ENCODE data around the gene SCRN1. TPM values are rescaled to one million over a fixed set of nuclear protein-coding genes. Genes with fewer than 3 reads are reported as not detected.
A peak's percentile ranks its signal among the peaks of the same experiment; 100 is the strongest.

The SCRN1 gene
- total RNA-seq, 5 donors from 2014 or later (not counting 1 experiment from before 2014, with no cell fraction given): 3.4 to 12.5 (median 5.7) TPM

GRCh38 chr7:29956487-29956836 lies 33.1 kb downstream of the SCRN1 start:
- Mint-ChIP-seq H3K9me3 (no peaks in the 10 kb centered on the region), H3K27me3 (peaks cover 3 to 7% of the 10 kb centered on the region in 2 donors), H3K4me3 (peak overlapping the region in 1 of 3 donors; percentile 41), H3K27ac (no peak overlapping the region), H3K36me3 (no peaks in the 10 kb centered on the region), H3K4me1 (peaks cover 12 to 15% (median 14%) of the 10 kb centered on the region in 3 donors)
- H3K36me3 ChIP-seq (ENCODE audit: control insufficient read depth in 2 of 2, extremely low read depth in 1 of 2, insufficient read depth in 1 of 2, low read length in 1 of 2): no peaks in the 10 kb centered on the region
- H3K27ac ChIP-seq (ENCODE audit: low read length): no peak overlapping the region
- peaks cover 8 to 12% of the 10 kb centered on the region in 2 experiments for H3K4me1 ChIP-seq (ENCODE audit: control insufficient read depth in 1 of 2, extremely low read depth in 1 of 2, insufficient read depth in 2 of 2, low read length in 2 of 2)
- CTCF ChIA-PET: interaction anchor here (0.6 to 0.9 kb wide), 2 partner anchors 105 to 791 kb away, joined by 4 to 5 read pairs; no protein-coding TSS in a partner anchor
- no peaks in the 10 kb centered on the region for H3K9me3 ChIP-seq
- H3K27me3 ChIP-seq (replicated peaks in 1 of 2; ENCODE audit: control insufficient read depth in 2 of 2, extremely low read depth in 1 of 2, insufficient read depth in 2 of 2, low read length in 1 of 2): no peaks in the 10 kb centered on the region
- ATAC-seq (replicated peaks in 1 of 4): no peak
- H3K4me3 ChIP-seq (ENCODE audit: control insufficient read depth in 1 of 2, extremely low read depth in 1 of 2, low read length in 1 of 2): no peak overlapping the region
- POLR2A ChIA-PET: no interaction called here
- DNase-seq: no peak
- 30% methylated on average over 3 of the region's 3 CpGs for WGBS (ENCODE audit: insufficient coverage)

GRCh38 chr7:29955799-29956486 lies 33.7 kb downstream of the SCRN1 start:
- Mint-ChIP-seq H3K9me3 (peaks cover 0 to 2% (median 0%) of the 10 kb centered on the region in 3 donors), H3K4me1 (peaks cover 12 to 15% (median 14%) of the 10 kb centered on the region in 3 donors), H3K36me3 (no peaks in the 10 kb centered on the region), H3K27me3 (peaks cover 3 to 9% of the 10 kb centered on the region in 2 donors), H3K4me3 (peak overlapping the region in 1 of 3 donors; percentile 41), H3K27ac (peak overlapping the region in 1 of 2 donors; percentile 55)
- Histone ChIP-seq H3K36me3 (ENCODE audit: control insufficient read depth in 2 of 2, extremely low read depth in 1 of 2, insufficient read depth in 1 of 2, low read length in 1 of 2) (peaks cover 0 to 3% of the 10 kb centered on the region in 2 donors), H3K9me3 (no peaks in the 10 kb centered on the region), H3K27ac (ENCODE audit: low read length) (no peak overlapping the region), H3K4me3 (ENCODE audit: control insufficient read depth in 1 of 2, extremely low read depth in 1 of 2, low read length in 1 of 2) (peak overlapping the region in 1 of 2 donors; percentile 27), H3K27me3 (replicated peaks in 1 of 2; ENCODE audit: control insufficient read depth in 2 of 2, extremely low read depth in 1 of 2, insufficient read depth in 2 of 2, low read length in 1 of 2) (peaks cover 0 to 4% of the 10 kb centered on the region in 2 experiments), H3K4me1 (ENCODE audit: control insufficient read depth in 1 of 2, extremely low read depth in 1 of 2, insufficient read depth in 2 of 2, low read length in 2 of 2) (peaks cover 8 to 12% of the 10 kb centered on the region in 2 experiments)
- ATAC-seq (replicated peaks in 1 of 4): peak in 3 of 4 experiments; percentile 62 to 76 (median 62)
- ChIA-PET POLR2A (no interaction called here), CTCF (interaction anchor here (0.6 to 0.9 kb wide), 2 partner anchors 106 to 791 kb away, joined by 4 to 5 read pairs; no protein-coding TSS in a partner anchor)
- DNase-seq: peak in 20 of 35 experiments; percentile 2 to 44 (median 10)
- WGBS (ENCODE audit: insufficient coverage): 17% methylated on average over 6 of the region's 8 CpGs

GRCh38 chr7:29955075-29955792 lies 34.4 kb downstream of the SCRN1 start:
- DNase-seq: no peak
- no peaks in the 10 kb centered on the region for H3K9me3 ChIP-seq
- no peak overlapping the region for H3K4me3 Mint-ChIP-seq
- no peak for ATAC-seq (replicated peaks in 1 of 4)
- 68% methylated on average over 5 of the region's 7 CpGs for WGBS (ENCODE audit: insufficient coverage)
- peaks cover 0 to 2% (median 0%) of the 10 kb centered on the region in 3 donors for H3K9me3 Mint-ChIP-seq
- peaks cover 12 to 15% (median 14%) of the 10 kb centered on the region in 3 donors for H3K4me1 Mint-ChIP-seq
- H3K27ac ChIP-seq (ENCODE audit: low read length): no peak overlapping the region
- H3K27ac Mint-ChIP-seq: no peak overlapping the region
- POLR2A ChIA-PET: no interaction called here
- peaks cover 0 to 10% of the 10 kb centered on the region in 2 experiments for H3K27me3 ChIP-seq (replicated peaks in 1 of 2; ENCODE audit: control insufficient read depth in 2 of 2, extremely low read depth in 1 of 2, insufficient read depth in 2 of 2, low read length in 1 of 2)
- CTCF ChIA-PET: interaction anchor here in 1 of 2 donors (0.6 kb wide), 1 partner anchor 609 kb away, joined by 3 read pairs; no protein-coding TSS in a partner anchor
- H3K36me3 ChIP-seq (ENCODE audit: control insufficient read depth in 2 of 2, extremely low read depth in 1 of 2, insufficient read depth in 1 of 2, low read length in 1 of 2): peaks cover 0 to 4% of the 10 kb centered on the region in 2 donors
- no peaks in the 10 kb centered on the region for H3K36me3 Mint-ChIP-seq
- H3K4me3 ChIP-seq (ENCODE audit: control insufficient read depth in 1 of 2, extremely low read depth in 1 of 2, low read length in 1 of 2): no peak overlapping the region
- H3K27me3 Mint-ChIP-seq: peaks cover 3 to 9% of the 10 kb centered on the region in 2 donors
- H3K4me1 ChIP-seq (ENCODE audit: control insufficient read depth in 1 of 2, extremely low read depth in 1 of 2, insufficient read depth in 2 of 2, low read length in 2 of 2): peaks cover 8 to 12% of the 10 kb centered on the region in 2 experiments

GRCh38 chr7:29953726-29954347 lies 35.8 kb downstream of the SCRN1 start:
- no CpG with 5 or more reads among the region's 4 CpGs for WGBS (ENCODE audit: insufficient coverage)
- Mint-ChIP-seq H3K27me3 (peaks cover 0 to 4% of the 10 kb centered on the region in 2 donors), H3K4me1 (peaks cover 12 to 15% (median 14%) of the 10 kb centered on the region in 3 donors), H3K27ac (no peak overlapping the region), H3K36me3 (no peaks in the 10 kb centered on the region), H3K9me3 (peaks cover 0 to 2% (median 0%) of the 10 kb centered on the region in 3 donors), H3K4me3 (no peak overlapping the region)
- Histone ChIP-seq H3K9me3 (no peaks in the 10 kb centered on the region), H3K4me3 (ENCODE audit: control insufficient read depth in 1 of 2, extremely low read depth in 1 of 2, low read length in 1 of 2) (no peak overlapping the region), H3K36me3 (ENCODE audit: control insufficient read depth in 2 of 2, extremely low read depth in 1 of 2, insufficient read depth in 1 of 2, low read length in 1 of 2) (peaks cover 0 to 4% of the 10 kb centered on the region in 2 donors), H3K27ac (ENCODE audit: low read length) (no peak overlapping the region), H3K4me1 (ENCODE audit: control insufficient read depth in 1 of 2, extremely low read depth in 1 of 2, insufficient read depth in 2 of 2, low read length in 2 of 2) (peaks cover 8 to 12% of the 10 kb centered on the region in 2 experiments), H3K27me3 (replicated peaks in 1 of 2; ENCODE audit: control insufficient read depth in 2 of 2, extremely low read depth in 1 of 2, insufficient read depth in 2 of 2, low read length in 1 of 2) (peaks cover 0 to 19% of the 10 kb centered on the region in 2 experiments)
- ATAC-seq (replicated peaks in 1 of 4): no peak
- ChIA-PET CTCF (interaction anchor here (0.8 to 0.9 kb wide), 3 partner anchors 32 to 108 kb away, joined by 3 read pairs; no protein-coding TSS in a partner anchor), POLR2A (no interaction called here)
- DNase-seq: no peak

- CTCF ChIA-PET: no interaction called here
- H3K27ac Mint-ChIP-seq: no peak overlapping the region
- peaks cover 0 to 4% of the 10 kb centered on the region in 2 donors for H3K36me3 ChIP-seq (ENCODE audit: control insufficient read depth in 2 of 2, extremely low read depth in 1 of 2, insufficient read depth in 1 of 2, low read length in 1 of 2)
- H3K27ac ChIP-seq (ENCODE audit: low read length): no peak overlapping the region
- ATAC-seq (replicated peaks in 1 of 4): no peak
- no peaks in the 10 kb centered on the region for H3K36me3 Mint-ChIP-seq
- peaks cover 0 to 19% of the 10 kb centered on the region in 2 experiments for H3K27me3 ChIP-seq (replicated peaks in 1 of 2; ENCODE audit: control insufficient read depth in 2 of 2, extremely low read depth in 1 of 2, insufficient read depth in 2 of 2, low read length in 1 of 2)
- peaks cover 0 to 2% (median 0%) of the 10 kb centered on the region in 3 donors for H3K9me3 Mint-ChIP-seq
- no peak for DNase-seq
- H3K9me3 ChIP-seq: no peaks in the 10 kb centered on the region
- H3K4me3 ChIP-seq (ENCODE audit: control insufficient read depth in 1 of 2, extremely low read depth in 1 of 2, low read length in 1 of 2): no peak overlapping the region
- POLR2A ChIA-PET: no interaction called here
- 90% methylated on average over 8 of the region's 8 CpGs for WGBS (ENCODE audit: insufficient coverage)
- peaks cover 5 to 6% of the 10 kb centered on the region in 2 experiments for H3K4me1 ChIP-seq (ENCODE audit: control insufficient read depth in 1 of 2, extremely low read depth in 1 of 2, insufficient read depth in 2 of 2, low read length in 2 of 2)
- peaks cover 7 to 9% (median 8%) of the 10 kb centered on the region in 3 donors for H3K4me1 Mint-ChIP-seq
- H3K27me3 Mint-ChIP-seq: peaks cover 0 to 4% of the 10 kb centered on the region in 2 donors
- H3K4me3 Mint-ChIP-seq: no peak overlapping the region
Observed at GRCh38 chr7:29951206-29951605, 38.4 kb downstream of the SCRN1 start.

GRCh38 chr7:29950480-29950879 lies 39.1 kb downstream of the SCRN1 start:
- peaks cover 0 to 4% of the 10 kb centered on the region in 2 donors for H3K36me3 ChIP-seq (ENCODE audit: control insufficient read depth in 2 of 2, extremely low read depth in 1 of 2, insufficient read depth in 1 of 2, low read length in 1 of 2)
- CTCF ChIA-PET: no interaction called here

More at GRCh38 chr7:29950480-29950879, 39.1 kb downstream of the SCRN1 start:
- Histone ChIP-seq H3K27ac (ENCODE audit: low read length) (no peak overlapping the region), H3K4me1 (ENCODE audit: control insufficient read depth in 1 of 2, extremely low read depth in 1 of 2, insufficient read depth in 2 of 2, low read length in 2 of 2) (peaks cover 0 to 3% of the 10 kb centered on the region in 2 experiments), H3K27me3 (replicated peaks in 1 of 2; ENCODE audit: control insufficient read depth in 2 of 2, extremely low read depth in 1 of 2, insufficient read depth in 2 of 2, low read length in 1 of 2) (peaks cover 0 to 19% of the 10 kb centered on the region in 2 experiments), H3K9me3 (no peaks in the 10 kb centered on the region), H3K4me3 (ENCODE audit: control insufficient read depth in 1 of 2, extremely low read depth in 1 of 2, low read length in 1 of 2) (no peak overlapping the region)
- POLR2A ChIA-PET: no interaction called here
- no peak for DNase-seq
- H3K27ac Mint-ChIP-seq: no peak overlapping the region
- no peak for ATAC-seq (replicated peaks in 1 of 4)
- peaks cover 0 to 4% of the 10 kb centered on the region in 2 donors for H3K27me3 Mint-ChIP-seq
- no peaks in the 10 kb centered on the region for H3K36me3 Mint-ChIP-seq
- H3K4me3 Mint-ChIP-seq: no peak overlapping the region
- 82% methylated on average over 8 of the region's 8 CpGs for WGBS (ENCODE audit: insufficient coverage)
- H3K4me1 Mint-ChIP-seq: peaks cover under 1 to 2% (median 1%) of the 10 kb centered on the region in 3 donors
- peaks cover 0 to 2% (median 0%) of the 10 kb centered on the region in 3 donors for H3K9me3 Mint-ChIP-seq

Measured in T-cell (primary cell).